GM20000 (cell line): ENCODE results near the gene TMEM215.

Source experiments
- DNase-seq: peaks from one replicate; pipeline ENCODE4 v3.0.0; 2012; ENCODE audit warnings: low spot score
- TF ChIP-seq, protein P1 (sequence below): IDR thresholded peaks from 2 replicates; pipeline ENCODE4 v1.5.1; 2012; ENCODE audit warnings: mild to moderate bottlenecking, control low read depth; ENCODE audit errors: extremely low read depth, missing control alignments

Gene TMEM215

DNA sequence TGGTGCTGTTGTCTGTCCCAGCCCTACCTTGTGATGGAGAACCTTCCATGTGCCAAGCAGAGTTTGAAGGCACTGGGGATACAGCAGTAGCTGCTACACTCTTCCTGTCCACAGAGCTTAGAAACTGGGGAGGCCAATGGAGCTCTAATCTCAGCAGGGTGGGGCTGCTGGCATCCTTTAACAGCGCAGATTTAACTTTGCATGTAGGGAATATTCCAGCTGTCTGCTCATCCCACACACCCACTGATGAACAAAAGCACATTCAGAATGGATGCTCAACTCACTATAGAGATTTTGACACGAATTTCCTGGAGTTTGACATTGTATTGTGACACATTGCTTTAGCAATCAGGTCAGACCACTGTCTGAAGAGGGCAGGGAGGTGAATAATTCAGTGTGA is 49.0 kb downstream of the TMEM215 start:
- TF ChIP-seq, protein P1, sequence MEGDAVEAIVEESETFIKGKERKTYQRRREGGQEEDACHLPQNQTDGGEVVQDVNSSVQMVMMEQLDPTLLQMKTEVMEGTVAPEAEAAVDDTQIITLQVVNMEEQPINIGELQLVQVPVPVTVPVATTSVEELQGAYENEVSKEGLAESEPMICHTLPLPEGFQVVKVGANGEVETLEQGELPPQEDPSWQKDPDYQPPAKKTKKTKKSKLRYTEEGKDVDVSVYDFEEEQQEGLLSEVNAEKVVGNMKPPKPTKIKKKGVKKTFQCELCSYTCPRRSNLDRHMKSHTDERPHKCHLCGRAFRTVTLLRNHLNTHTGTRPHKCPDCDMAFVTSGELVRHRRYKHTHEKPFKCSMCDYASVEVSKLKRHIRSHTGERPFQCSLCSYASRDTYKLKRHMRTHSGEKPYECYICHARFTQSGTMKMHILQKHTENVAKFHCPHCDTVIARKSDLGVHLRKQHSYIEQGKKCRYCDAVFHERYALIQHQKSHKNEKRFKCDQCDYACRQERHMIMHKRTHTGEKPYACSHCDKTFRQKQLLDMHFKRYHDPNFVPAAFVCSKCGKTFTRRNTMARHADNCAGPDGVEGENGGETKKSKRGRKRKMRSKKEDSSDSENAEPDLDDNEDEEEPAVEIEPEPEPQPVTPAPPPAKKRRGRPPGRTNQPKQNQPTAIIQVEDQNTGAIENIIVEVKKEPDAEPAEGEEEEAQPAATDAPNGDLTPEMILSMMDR: no peak
- DNase-seq: no peak
